ENCODE measurements around the gene SLC4A5.
A peak's percentile ranks its signal among the peaks of the same experiment; 100 is the strongest.

The SLC4A5 gene

DNA sequence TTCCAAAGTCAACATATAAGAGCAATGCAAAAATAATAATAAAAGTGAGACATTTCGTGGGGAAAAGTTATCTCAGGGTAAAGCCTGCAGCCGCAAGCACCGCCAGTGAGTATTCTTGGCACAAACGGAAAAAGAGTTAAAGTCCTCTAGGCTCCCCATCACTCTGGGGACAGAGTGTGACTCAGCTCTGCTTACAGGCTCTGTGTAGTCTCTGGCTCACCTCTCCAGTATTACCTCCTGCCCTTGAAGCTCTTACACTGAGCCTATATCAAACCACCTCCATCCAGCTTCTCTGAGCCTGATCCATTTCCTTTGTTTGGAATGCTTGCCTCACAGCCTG lies 89.3 kb downstream of the SLC4A5 start:
- DNase-seq (ENCODE audit: extremely low spot score): no peak
- ChIA-PET POLR2A (no interaction called here), CTCF (interaction anchor here (0.6 to 2.2 kb wide), 2 partner anchors 11 to 81 kb away, joined by 3 to 9 read pairs; no protein-coding TSS in a partner anchor)
- TF ChIP-seq, protein P1, sequence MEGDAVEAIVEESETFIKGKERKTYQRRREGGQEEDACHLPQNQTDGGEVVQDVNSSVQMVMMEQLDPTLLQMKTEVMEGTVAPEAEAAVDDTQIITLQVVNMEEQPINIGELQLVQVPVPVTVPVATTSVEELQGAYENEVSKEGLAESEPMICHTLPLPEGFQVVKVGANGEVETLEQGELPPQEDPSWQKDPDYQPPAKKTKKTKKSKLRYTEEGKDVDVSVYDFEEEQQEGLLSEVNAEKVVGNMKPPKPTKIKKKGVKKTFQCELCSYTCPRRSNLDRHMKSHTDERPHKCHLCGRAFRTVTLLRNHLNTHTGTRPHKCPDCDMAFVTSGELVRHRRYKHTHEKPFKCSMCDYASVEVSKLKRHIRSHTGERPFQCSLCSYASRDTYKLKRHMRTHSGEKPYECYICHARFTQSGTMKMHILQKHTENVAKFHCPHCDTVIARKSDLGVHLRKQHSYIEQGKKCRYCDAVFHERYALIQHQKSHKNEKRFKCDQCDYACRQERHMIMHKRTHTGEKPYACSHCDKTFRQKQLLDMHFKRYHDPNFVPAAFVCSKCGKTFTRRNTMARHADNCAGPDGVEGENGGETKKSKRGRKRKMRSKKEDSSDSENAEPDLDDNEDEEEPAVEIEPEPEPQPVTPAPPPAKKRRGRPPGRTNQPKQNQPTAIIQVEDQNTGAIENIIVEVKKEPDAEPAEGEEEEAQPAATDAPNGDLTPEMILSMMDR (IDR thresholded peaks at IDR 0.05; ENCODE audit: control extremely low read depth, extremely low read depth, low read depth, missing control alignments): no peak

DNA sequence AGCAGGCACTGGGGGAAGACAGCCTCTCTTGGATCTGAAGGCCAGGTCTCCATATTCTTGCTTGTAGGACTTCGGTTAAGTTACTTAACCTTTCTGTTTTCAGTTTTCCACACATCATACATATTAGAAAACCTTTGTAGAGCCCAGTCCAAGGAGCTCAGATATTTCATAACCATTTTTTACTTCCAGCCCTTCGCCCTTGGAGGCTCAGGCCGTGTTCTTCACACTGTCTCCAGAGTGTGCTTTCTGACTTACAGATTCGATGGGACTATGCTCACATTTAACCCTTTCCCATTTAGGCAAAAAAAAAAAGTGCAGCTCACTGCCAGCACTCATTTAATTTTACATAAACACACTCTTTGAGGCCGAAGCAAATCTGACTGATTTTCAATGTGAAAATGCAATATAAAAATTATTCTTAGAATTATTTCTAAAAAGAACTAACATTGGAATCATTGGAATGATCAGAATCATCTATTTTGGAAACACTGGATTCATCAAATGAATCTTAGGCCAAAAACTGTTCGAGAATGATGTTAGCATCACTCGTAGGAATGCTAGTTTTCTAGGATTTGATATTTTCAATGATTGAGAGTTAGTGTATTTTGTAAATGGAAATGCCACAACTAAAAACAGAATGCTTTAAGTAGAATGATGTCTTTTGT lies 89.8 kb downstream of the SLC4A5 start:
- no peak for DNase-seq (ENCODE audit: extremely low spot score)
- TF ChIP-seq, protein P1 (IDR thresholded peaks at IDR 0.05; ENCODE audit: control extremely low read depth, extremely low read depth, low read depth, missing control alignments): no peak
- ChIA-PET POLR2A (no interaction called here), CTCF (interaction anchor here (0.6 to 2.2 kb wide), 2 partner anchors 12 to 82 kb away, joined by 3 to 9 read pairs; no protein-coding TSS in a partner anchor)

- TF ChIP-seq, protein P1 (IDR thresholded peaks at IDR 0.05; ENCODE audit: control extremely low read depth, extremely low read depth, low read depth, missing control alignments): no peak
- ChIA-PET CTCF (interaction anchor here (2.2 kb wide), 1 partner anchor 82 kb away, joined by 9 read pairs; no protein-coding TSS in a partner anchor), POLR2A (no interaction called here)
- DNase-seq (ENCODE audit: extremely low spot score): no peak
Observed at GRCh38 chr2:74252862-74253261, 90.4 kb downstream of the SLC4A5 start.

DNA sequence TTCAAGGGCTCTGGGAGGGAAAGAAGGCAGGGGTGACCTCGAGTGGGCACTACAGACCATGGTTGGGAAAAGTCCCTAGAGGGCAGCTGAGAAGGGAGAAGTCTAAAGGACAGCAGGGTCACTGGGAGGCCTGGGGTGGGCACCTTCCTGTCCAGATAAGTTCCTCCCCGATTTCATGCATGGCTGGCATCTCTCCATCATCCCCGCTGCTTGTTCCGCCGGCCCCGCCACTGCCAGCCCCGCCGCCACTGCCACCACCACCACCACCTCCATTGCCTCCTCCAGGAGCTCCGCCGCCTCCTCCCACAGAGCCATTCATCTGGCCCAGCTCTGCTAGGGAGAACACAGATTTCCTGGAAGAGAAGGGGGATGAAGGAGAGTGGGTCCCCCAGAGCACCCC lies 91.2 kb downstream of the SLC4A5 start:
- ChIA-PET CTCF (interaction anchor here (0.8 to 1.4 kb wide), 3 partner anchors 12 to 139 kb away, joined by 3 read pairs; no protein-coding TSS in a partner anchor), POLR2A (no interaction called here)
- TF ChIP-seq, protein P1 (IDR thresholded peaks at IDR 0.05; ENCODE audit: control extremely low read depth, extremely low read depth, low read depth, missing control alignments): no peak
- DNase-seq (ENCODE audit: extremely low spot score): no peak

- peak; percentile 82 for DNase-seq (ENCODE audit: extremely low spot score)
- POLR2A ChIA-PET: no interaction called here
Observed at GRCh38 chr2:74250189-74250631, 93.0 kb downstream of the SLC4A5 start.

DNA sequence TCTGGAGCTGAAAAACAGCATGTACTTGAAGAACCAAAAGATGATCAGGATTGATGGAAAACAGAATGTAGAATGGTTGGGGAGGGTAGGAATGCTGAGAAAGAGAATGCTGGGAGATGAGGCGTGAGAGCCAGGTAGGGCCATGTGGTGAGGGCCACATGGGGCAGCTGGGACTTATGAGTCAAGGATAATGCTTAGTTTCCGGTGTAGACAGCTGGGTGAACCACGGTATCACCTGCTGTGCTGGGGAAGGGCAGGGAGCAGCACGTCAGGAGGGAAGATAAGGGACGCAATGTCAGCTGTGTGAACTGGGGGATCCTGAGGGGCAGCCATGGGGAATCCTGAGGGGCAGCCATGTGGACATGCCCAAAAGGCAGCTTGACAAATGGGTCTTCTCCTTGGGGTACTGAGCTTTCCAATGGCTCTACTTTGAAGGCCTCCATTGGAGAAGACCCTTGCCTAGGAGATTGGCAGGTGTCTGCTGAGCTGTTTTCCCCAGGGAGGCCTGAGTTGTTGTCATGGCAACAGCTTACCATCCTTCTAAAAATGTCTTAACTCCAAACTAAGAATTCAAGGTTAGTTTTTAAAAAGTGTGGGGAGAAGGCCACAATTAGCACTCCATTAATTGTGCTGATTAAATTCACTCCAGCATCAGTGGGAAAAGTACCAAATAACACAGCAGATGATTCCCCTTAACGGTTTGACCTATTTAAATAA lies 93.7 kb downstream of the SLC4A5 start:
- TF ChIP-seq, protein P1 (IDR thresholded peaks at IDR 0.05; ENCODE audit: control extremely low read depth, extremely low read depth, low read depth, missing control alignments): no peak
- DNase-seq (ENCODE audit: extremely low spot score): no peak
- ChIA-PET CTCF (interaction anchor here (0.6 to 4.2 kb wide), 67 partner anchors 9 to 425 kb away, joined by 3 to 57 read pairs (median 4); partner anchors contain the start of genes C2orf81 and WDR54), POLR2A (no interaction called here)

More at GRCh38 chr2:74250189-74250631, 93.0 kb downstream of the SLC4A5 start:
- CTCF ChIA-PET: interaction anchor here (0.6 to 4.2 kb wide), 66 partner anchors 9 to 426 kb away, joined by 3 to 57 read pairs (median 4); partner anchors contain the start of genes C2orf81 and WDR54
- TF ChIP-seq, protein P1 (IDR thresholded peaks at IDR 0.05; ENCODE audit: control extremely low read depth, extremely low read depth, low read depth, missing control alignments): peak; percentile 86
